Suprapubic skin (tissue), 4 donors: ENCODE results near the gene ECE2. TPM values are rescaled to one million over a fixed set of nuclear protein-coding genes. Genes with fewer than 3 reads are reported as not detected.

Source experiments
- DNase-seq, 2 donors: peaks; one replicate each; pipeline ENCODE4 v3.0.0-alpha.2; 2019; ENCODE audit warnings: low spot score in 2 of 2
- H3K27ac ChIP-seq: fragments of 200-600 bp; sonication (generic); one replicate; pipeline ENCODE4 v1.5.1; 2019
- H3K27me3 ChIP-seq: fragments of 200-600 bp; sonication (generic); one replicate; pipeline ENCODE4 v1.5.1; 2019
- H3K36me3 ChIP-seq: fragments of 200-600 bp; sonication (generic); one replicate; pipeline ENCODE4 v1.5.1; 2019
- H3K4me1 ChIP-seq: fragments of 200-600 bp; sonication (generic); one replicate; pipeline ENCODE4 v1.5.1; 2019
- H3K4me3 ChIP-seq: fragments of 200-600 bp; sonication (generic); one replicate; pipeline ENCODE4 v1.5.1; 2019; ENCODE audit warnings: mild to moderate bottlenecking
- H3K9me3 ChIP-seq: fragments of 200-600 bp; sonication (generic); one replicate; pipeline ENCODE4 v1.5.1; 2019
- EP300 ChIP-seq: sonication (generic); formaldehyde crosslinking; IDR thresholded peaks from one replicate; pipeline ENCODE4 v1.6.1; 2017; ENCODE audit warnings: antibody characterized with exemption
- POLR2A ChIP-seq, 2 donors: fragments of 450-650 bp; IDR thresholded peaks; one replicate each; pipeline ENCODE4 v1.6.1; 2017; ENCODE audit warnings: antibody characterized with exemption in 2 of 2, mild to moderate bottlenecking in 2 of 2, moderate library complexity in 2 of 2
- POLR2AphosphoS5 ChIP-seq, 3 donors: sonication (generic); formaldehyde crosslinking; IDR thresholded peaks; one replicate each; pipeline ENCODE4 v1.6.1; 2017; ENCODE audit warnings: antibody characterized with exemption in 3 of 3
- WGBS: methylation state at CpG from one replicate; pipeline ENCODE4 v1.1.5; 2018; 5-methylcytosine and 5-hydroxymethylcytosine counted together
- total RNA-seq, 4 donors: library from RNA; depleted of rRNA; stranded (reverse); fragments of >200 nt; gene quantifications; one replicate each; pipeline ENCODE4 v1.1.0, GENCODE V29; 2016
- TF ChIP-seq, protein P1 (sequence below), 2 donors: fragments of 200-600 bp in 1 of 2; fragments of 450-650 bp in 1 of 2; sonication (generic) in 1 of 2; IDR thresholded peaks; one replicate each; pipeline ENCODE4 v1.5.1; 2016 to 2019; ENCODE audit warnings: antibody characterized with exemption in 2 of 2, mild to moderate bottlenecking in 1 of 2, moderate library complexity in 1 of 2

Gene ECE2
- total RNA-seq, 4 donors from 2014 or later, result not detected

DNA sequence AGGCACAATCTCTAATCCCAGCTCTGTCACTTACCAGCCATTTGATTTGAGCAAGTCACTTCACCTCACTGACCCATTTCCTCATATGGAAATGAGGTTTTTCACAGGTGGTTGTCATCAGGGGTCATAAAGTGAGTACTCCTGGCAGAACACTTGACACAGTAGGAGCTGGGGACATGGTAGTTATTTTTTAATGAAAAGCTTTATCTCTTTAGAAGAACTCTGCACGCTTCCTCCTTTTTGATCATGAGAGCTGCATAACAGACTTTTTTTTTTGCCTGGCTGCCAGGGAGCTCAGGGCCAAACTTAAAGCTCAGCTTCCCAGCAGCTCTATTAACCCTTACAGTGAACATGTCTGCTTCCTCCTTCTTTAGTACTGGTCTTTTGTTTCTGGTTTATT lies 38.0 kb upstream of the ECE2 start:
- Histone ChIP-seq H3K27me3 (peaks cover 7% of the 10 kb centered on the region), H3K9me3 (no peaks in the 10 kb centered on the region), H3K4me3 (no peak overlapping the region), H3K27ac (no peak overlapping the region), H3K36me3 (peaks cover 9% of the 10 kb centered on the region), H3K4me1 (peaks cover 8% of the 10 kb centered on the region)
- TF ChIP-seq POLR2AphosphoS5 (IDR thresholded peaks at IDR 0.05), result no peak
- no peak for TF ChIP-seq POLR2A (IDR thresholded peaks at IDR 0.05)
- TF ChIP-seq, protein P1, sequence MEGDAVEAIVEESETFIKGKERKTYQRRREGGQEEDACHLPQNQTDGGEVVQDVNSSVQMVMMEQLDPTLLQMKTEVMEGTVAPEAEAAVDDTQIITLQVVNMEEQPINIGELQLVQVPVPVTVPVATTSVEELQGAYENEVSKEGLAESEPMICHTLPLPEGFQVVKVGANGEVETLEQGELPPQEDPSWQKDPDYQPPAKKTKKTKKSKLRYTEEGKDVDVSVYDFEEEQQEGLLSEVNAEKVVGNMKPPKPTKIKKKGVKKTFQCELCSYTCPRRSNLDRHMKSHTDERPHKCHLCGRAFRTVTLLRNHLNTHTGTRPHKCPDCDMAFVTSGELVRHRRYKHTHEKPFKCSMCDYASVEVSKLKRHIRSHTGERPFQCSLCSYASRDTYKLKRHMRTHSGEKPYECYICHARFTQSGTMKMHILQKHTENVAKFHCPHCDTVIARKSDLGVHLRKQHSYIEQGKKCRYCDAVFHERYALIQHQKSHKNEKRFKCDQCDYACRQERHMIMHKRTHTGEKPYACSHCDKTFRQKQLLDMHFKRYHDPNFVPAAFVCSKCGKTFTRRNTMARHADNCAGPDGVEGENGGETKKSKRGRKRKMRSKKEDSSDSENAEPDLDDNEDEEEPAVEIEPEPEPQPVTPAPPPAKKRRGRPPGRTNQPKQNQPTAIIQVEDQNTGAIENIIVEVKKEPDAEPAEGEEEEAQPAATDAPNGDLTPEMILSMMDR (IDR thresholded peaks at IDR 0.05), result no peak
- TF ChIP-seq EP300, result no peak
- WGBS, result 38% methylated on average over 1 of the region's 1 CpG
- DNase-seq, result no peak

DNA sequence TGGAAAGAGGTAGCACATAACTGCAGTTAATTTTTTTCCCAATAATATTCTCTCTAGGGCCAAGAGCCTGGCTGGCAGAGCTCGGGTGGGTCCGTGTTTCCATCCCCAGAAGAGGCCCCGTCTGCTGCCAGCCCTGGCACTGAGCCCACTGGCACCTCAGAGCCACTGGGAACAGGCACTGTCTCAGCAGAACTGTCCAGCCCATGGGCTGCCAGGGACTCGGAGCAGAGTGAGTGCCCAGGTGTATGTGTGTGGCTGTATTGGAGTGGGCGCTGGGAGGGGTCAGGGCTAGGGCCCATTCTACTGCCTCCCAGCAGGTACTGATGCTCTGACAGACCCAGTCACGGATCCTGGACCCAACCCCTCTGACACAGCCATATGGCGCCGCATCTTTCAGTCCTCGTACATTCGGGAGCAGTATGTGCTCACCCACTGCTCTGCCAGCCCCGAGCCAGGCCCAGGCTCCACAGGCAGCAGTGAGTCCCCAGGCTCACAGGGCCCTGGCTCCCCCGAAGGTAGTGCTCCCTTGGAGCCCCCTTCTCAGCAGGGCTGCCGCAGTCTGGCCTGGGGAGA lies 37.5 kb upstream of the ECE2 start:
- Histone ChIP-seq H3K36me3 (peaks cover 14% of the 10 kb centered on the region), H3K27me3 (peaks cover 2% of the 10 kb centered on the region), H3K9me3 (no peaks in the 10 kb centered on the region), H3K4me3 (no peak overlapping the region), H3K4me1 (peaks cover 8% of the 10 kb centered on the region), H3K27ac (no peak overlapping the region)
- DNase-seq, result no peak
- WGBS, result 55% methylated on average over 7 of the region's 13 CpGs
- TF ChIP-seq EP300, result no peak
- TF ChIP-seq POLR2A (IDR thresholded peaks at IDR 0.05), result no peak
- no peak for TF ChIP-seq POLR2AphosphoS5 (IDR thresholded peaks at IDR 0.05)
- TF ChIP-seq, protein P1 (IDR thresholded peaks at IDR 0.05), result no peak

- no peak for TF ChIP-seq EP300
- TF ChIP-seq, protein P1 (IDR thresholded peaks at IDR 0.05), result no peak
- no peak for TF ChIP-seq POLR2A (IDR thresholded peaks at IDR 0.05)
- no peak for TF ChIP-seq POLR2AphosphoS5 (IDR thresholded peaks at IDR 0.05)
- Histone ChIP-seq H3K27me3 (no peaks in the 10 kb centered on the region), H3K27ac (no peak overlapping the region), H3K4me1 (peaks cover 8% of the 10 kb centered on the region), H3K36me3 (peaks cover 23% of the 10 kb centered on the region), H3K9me3 (no peaks in the 10 kb centered on the region), H3K4me3 (no peak overlapping the region)
- 86% methylated on average over 1 of the region's 8 CpGs for WGBS
- no peak for DNase-seq
These were observed 36.6 kb upstream of the ECE2 start for GRCh38 chr3:184239221-184239620.

GRCh38 chr3:184239708-184240107 lies 36.1 kb upstream of the ECE2 start:
- H3K4me1 ChIP-seq, result peaks cover 8% of the 10 kb centered on the region
- no peak for DNase-seq
- WGBS, result 76% methylated on average over 4 of the region's 7 CpGs
- H3K27me3 ChIP-seq, result no peaks in the 10 kb centered on the region
- TF ChIP-seq POLR2AphosphoS5 (IDR thresholded peaks at IDR 0.05) (no peak), POLR2A (IDR thresholded peaks at IDR 0.05) (no peak), EP300 (no peak)
- TF ChIP-seq, protein P1 (IDR thresholded peaks at IDR 0.05), result no peak
- H3K36me3 ChIP-seq, result peaks cover 28% of the 10 kb centered on the region
- no peak overlapping the region for H3K27ac ChIP-seq
- H3K9me3 ChIP-seq, result no peaks in the 10 kb centered on the region
- H3K4me3 ChIP-seq, result no peak overlapping the region

DNA sequence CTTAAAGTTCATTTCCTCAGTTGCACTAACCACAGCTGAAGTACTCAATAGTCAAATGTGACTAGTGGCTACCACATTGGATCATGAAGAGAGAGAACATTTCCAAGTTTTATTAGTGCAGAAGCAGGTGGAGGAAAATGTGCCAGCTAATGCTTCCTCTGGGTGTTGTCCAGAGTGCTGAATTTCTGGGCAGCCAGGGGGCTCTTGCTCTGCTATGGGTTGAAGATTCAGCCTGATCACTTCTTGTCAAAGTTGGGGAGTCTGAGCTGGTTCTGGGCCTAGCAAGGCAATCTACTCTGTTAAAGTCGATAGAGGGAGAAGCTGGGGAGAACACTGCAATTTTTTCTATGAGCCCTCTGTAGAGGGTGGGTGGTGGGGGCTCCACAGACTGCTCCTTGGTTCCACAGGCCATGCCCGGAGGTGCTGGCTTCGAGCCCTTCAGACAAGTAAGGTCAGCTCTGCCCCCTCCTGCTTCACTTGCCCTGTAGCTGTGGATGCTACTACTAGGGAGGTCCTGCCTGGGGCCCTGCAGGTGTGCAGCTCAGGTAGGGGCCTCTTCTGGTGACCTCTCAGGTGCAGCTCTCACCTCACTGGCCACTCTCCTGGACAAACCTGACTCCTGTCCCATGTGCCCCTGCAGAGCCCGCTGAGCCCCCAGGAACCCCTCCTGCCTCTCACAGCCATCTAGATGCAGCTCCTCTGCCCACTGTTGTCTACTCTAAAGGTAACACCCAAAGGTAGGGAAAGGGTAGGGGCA lies 35.3 kb upstream of the ECE2 start:
- Histone ChIP-seq H3K4me1 (peaks cover 8% of the 10 kb centered on the region), H3K36me3 (peaks cover 36% of the 10 kb centered on the region), H3K27me3 (no peaks in the 10 kb centered on the region), H3K4me3 (no peak overlapping the region), H3K27ac (no peak overlapping the region), H3K9me3 (no peaks in the 10 kb centered on the region)
- WGBS, result 78% methylated on average over 4 of the region's 4 CpGs
- TF ChIP-seq, protein P1 (IDR thresholded peaks at IDR 0.05), result no peak
- TF ChIP-seq POLR2AphosphoS5 (IDR thresholded peaks at IDR 0.05) (no peak), EP300 (no peak), POLR2A (IDR thresholded peaks at IDR 0.05) (no peak)
- no peak for DNase-seq
